GM12873 (cell line): ENCODE measurements around the gene PRSS3.

Experiments
- CTCF ChIP-seq: IDR thresholded peaks from 2 replicates; pipeline ENCODE4 v1.5.1; 2012; ENCODE audit warnings: low read depth, mild to moderate bottlenecking, moderate library complexity, low read length, control low read depth; ENCODE audit not compliant: insufficient read depth; ENCODE audit errors: missing control alignments

The PRSS3 gene

GRCh38 chr9:33818167-33818846 lies 22.9 kb downstream of the PRSS3 start:
- no peak for TF ChIP-seq CTCF

DNA sequence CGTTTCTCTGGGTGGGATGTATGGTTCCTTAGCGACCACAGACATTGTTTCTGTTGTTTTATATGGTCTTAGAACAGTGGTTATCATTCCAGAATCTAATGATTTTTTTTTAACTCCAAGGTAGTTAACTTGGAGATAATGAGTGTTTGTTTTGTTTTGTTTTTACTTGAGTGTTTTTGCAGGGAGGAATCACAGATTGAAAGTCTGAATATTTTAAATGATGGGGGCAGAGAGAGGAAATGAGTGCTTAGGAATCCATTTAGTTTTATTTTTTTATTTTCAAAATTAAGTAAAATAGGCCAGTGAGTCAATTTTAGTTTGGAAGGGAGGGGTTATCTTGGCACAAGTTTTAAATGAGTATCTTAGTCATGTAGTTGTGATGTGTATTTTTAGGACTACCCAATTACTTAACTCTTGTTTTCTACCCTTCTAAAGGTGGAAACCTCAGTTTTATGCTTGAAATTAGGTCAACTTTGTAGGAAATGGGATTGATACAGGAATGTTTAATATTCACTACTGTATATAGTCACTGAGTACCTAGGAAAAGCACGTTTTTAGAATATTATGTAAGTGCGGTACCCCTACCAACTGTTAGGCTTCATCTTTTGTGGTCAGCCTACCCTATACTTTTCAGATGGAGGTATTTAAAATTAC lies 23.6 kb downstream of the PRSS3 start:
- TF ChIP-seq CTCF: no peak

- TF ChIP-seq CTCF: no peak
Measured at GRCh38 chr9:33820231-33820745, 24.9 kb downstream of the PRSS3 start.

- no peak for TF ChIP-seq CTCF
Measured at GRCh38 chr9:33823801-33824200, 28.4 kb downstream of the PRSS3 start.

- no peak for TF ChIP-seq CTCF
Measured at GRCh38 chr9:33835625-33836260, 40.4 kb downstream of the PRSS3 start.

- no peak for TF ChIP-seq CTCF
Measured at GRCh38 chr9:33837138-33837537, 41.8 kb downstream of the PRSS3 start.

DNA sequence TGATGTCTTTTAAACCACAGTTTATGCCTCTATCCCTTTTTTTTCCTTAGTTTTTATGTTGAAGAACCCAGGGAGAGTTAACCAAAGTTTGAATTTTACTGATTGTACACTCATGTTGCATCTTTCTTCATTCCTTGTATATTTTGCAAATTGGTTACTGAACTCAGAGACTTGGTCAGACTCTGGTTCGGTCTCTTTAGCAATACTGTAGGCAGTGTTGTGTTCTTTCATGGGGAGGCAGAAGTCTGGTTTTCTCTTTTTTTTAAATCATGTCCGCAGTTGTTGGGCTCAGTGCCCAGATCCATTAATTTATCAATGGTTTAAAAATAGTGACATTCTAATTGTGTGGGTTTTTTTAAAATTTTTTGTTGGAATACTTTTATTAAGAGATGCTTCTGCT lies 45.0 kb downstream of the PRSS3 start:
- no peak for TF ChIP-seq CTCF
